B cell (primary cell): Measurements from ENCODE around the gene SNTB2. TPM values are rescaled to one million over a fixed set of nuclear protein-coding genes. Genes with fewer than 3 reads are reported as not detected.

Source experiments
- ATAC-seq: fragments of 200-7000 bp; cut with Tn5 transposase; one replicate; pipeline ENCODE4 v1.10.0; 2021; ENCODE audit warnings: low read depth, mild to moderate bottlenecking, moderate number of reproducible peaks, moderate library complexity
- CTCF ChIA-PET: fragments of 350-600 bp; sonication (Branson Sonifier 250); formaldehyde crosslinking; loops from one replicate; lab custom pipeline; 2021; ENCODE audit warnings: antibody characterized with exemption, inconsistent platforms; lab: Charles Lee
- POLR2A ChIA-PET: fragments of 350-600 bp; sonication (Branson Sonifier 250); formaldehyde crosslinking; loops from one replicate; lab custom pipeline; 2021; ENCODE audit warnings: antibody characterized with exemption; lab: Charles Lee
- DNase-seq: peaks from one replicate; pipeline ENCODE4 v3.0.0; 2013
- H2AFZ ChIP-seq: 2 replicates; pipeline ENCODE4 v1.6.1; 2012; ENCODE audit warnings: mild to moderate bottlenecking, low read depth, low read length; ENCODE audit not compliant: insufficient read depth, poor library complexity, severe bottlenecking
- H3K27ac ChIP-seq, 2 donors: 1 replicate in 1 of 2; 2 replicates in 1 of 2; pipeline ENCODE4 v1.5.1; 2012 to 2013; ENCODE audit warnings: low read length in 2 of 2, mild to moderate bottlenecking in 2 of 2, moderate library complexity in 1 of 2
- H3K27me3 ChIP-seq, 4 experiments: fragments of 200-600 bp in 1 of 4; sonication (generic) in 1 of 4; replicated peaks in 1 of 4; 1 replicate in 2 of 4; 2 replicates in 2 of 4; pipeline versions ENCODE4 v1.6.1 to v1.7.0; 2013 to 2016; ENCODE audit warnings: low read length in 3 of 4, mild to moderate bottlenecking in 2 of 4, mixed read lengths in 1 of 4, moderate library complexity in 1 of 4; ENCODE audit not compliant: insufficient read depth in 4 of 4, control insufficient read depth in 3 of 4; ENCODE audit errors: control extremely low read depth in 1 of 4
- H3K36me3 ChIP-seq, 2 experiments: replicated peaks in 1 of 2; 1 replicate in 1 of 2; 2 replicates in 1 of 2; pipeline versions ENCODE4 v1.6.1 to v1.7.1; 2013; ENCODE audit warnings: low read length in 1 of 2; ENCODE audit not compliant: insufficient read depth in 2 of 2, control insufficient read depth in 1 of 2; ENCODE audit errors: control extremely low read depth in 1 of 2, extremely low read depth in 1 of 2
- H3K4me1 ChIP-seq, 2 donors: fragments of 200-600 bp in 1 of 2; sonication (generic) in 1 of 2; 1 replicate in 1 of 2; 2 replicates in 1 of 2; pipeline versions ENCODE4 v1.5.1 to v1.6.1; 2013 to 2017; ENCODE audit warnings: low read length in 2 of 2; ENCODE audit not compliant: control insufficient read depth in 2 of 2, insufficient read depth in 2 of 2
- H3K4me2 ChIP-seq: replicated peaks from 2 replicates; pipeline ENCODE3; 2012; ENCODE audit warnings: mild to moderate bottlenecking, low read depth, low read length; ENCODE audit not compliant: poor library complexity, severe bottlenecking
- H3K4me3 ChIP-seq, 5 experiments: fragments of 200-600 bp in 1 of 5; sonication (generic) in 1 of 5; 1 replicate in 3 of 5; 2 replicates in 2 of 5; pipeline versions ENCODE4 v1.5.1 to v1.7.0; 2011 to 2016; ENCODE audit warnings: low read length in 4 of 5, mild to moderate bottlenecking in 4 of 5, low read depth in 2 of 5, control low read depth in 1 of 5, moderate library complexity in 1 of 5; ENCODE audit not compliant: insufficient read depth in 1 of 5; ENCODE audit errors: control extremely low read depth in 1 of 5, extremely low read depth in 1 of 5
- H3K79me2 ChIP-seq: fragments of 200-600 bp; sonication (generic); one replicate; pipeline ENCODE4 v1.6.0; 2016; ENCODE audit warnings: low read length; ENCODE audit not compliant: control insufficient read depth, insufficient read depth
- H3K9ac ChIP-seq: fragments of 200-600 bp; sonication (generic); 2 replicates; pipeline ENCODE4 v1.6.1; 2017; ENCODE audit warnings: mild to moderate bottlenecking, low read length, moderate library complexity
- H3K9me3 ChIP-seq, 3 donors: one replicate each; pipeline versions ENCODE4 v1.6.1 to v1.7.1; 2013; ENCODE audit warnings: low read length in 2 of 3; ENCODE audit not compliant: control insufficient read depth in 2 of 3, insufficient read depth in 1 of 3; ENCODE audit errors: control extremely low read depth in 1 of 3
- H4K20me1 ChIP-seq: 2 replicates; pipeline ENCODE4 v1.6.0; 2012; ENCODE audit warnings: mild to moderate bottlenecking, low read length; ENCODE audit not compliant: insufficient read depth, control insufficient read depth, poor library complexity, severe bottlenecking
- H3K27ac Mint-ChIP-seq: one replicate; pipeline ENCODE4 v1.8.0; 2021; ENCODE audit warnings: mixed read lengths
- H3K27me3 Mint-ChIP-seq: one replicate; pipeline ENCODE4 v1.8.0; 2021; ENCODE audit warnings: mixed read lengths
- H3K4me1 Mint-ChIP-seq: one replicate; pipeline ENCODE4 v1.8.0; 2021; ENCODE audit warnings: mixed read lengths
- H3K4me3 Mint-ChIP-seq: one replicate; pipeline ENCODE4 v1.8.0; 2021; ENCODE audit warnings: mixed read lengths
- H3K9me3 Mint-ChIP-seq: one replicate; pipeline ENCODE4 v1.8.0; 2022; ENCODE audit warnings: mixed read lengths; ENCODE audit not compliant: insufficient read depth
- CTCF ChIP-seq: fragments of 200-600 bp; IDR thresholded peaks from one replicate; pipeline ENCODE4 v1.8.0; 2022; ENCODE audit warnings: antibody characterized with exemption, mild to moderate bottlenecking
- EZH2 ChIP-seq: IDR thresholded peaks from 2 replicates; pipeline ENCODE4 v1.6.1; 2012; ENCODE audit warnings: borderline replicate concordance, low read depth, mild to moderate bottlenecking, moderate library complexity, low read length; ENCODE audit not compliant: insufficient read depth, poor library complexity, severe bottlenecking
- WGBS: methylation state at CpG from one replicate; pipeline ENCODE4 v1.1.5; 2013; ENCODE audit warnings: missing lambda C conversion rate; ENCODE audit not compliant: insufficient coverage; 5-methylcytosine and 5-hydroxymethylcytosine counted together
- intact Hi-C: fragments of 100-400 bp; cut with micrococcal nuclease; formaldehyde crosslinking; loops from one replicate; pipeline ENCODE4 v1.10.0; 2022
- polyA plus RNA-seq: library from polyadenylated mRNA; depleted of rRNA; stranded (reverse); fragments of >200 nt; gene quantifications from 2 replicates; pipeline ENCODE4 v1.2.3, GENCODE V29; 2012
- total RNA-seq, 2 donors: library from RNA; stranded (reverse); fragments of 120-200 nt in 1 of 2; gene quantifications; 1 replicate in 1 of 2; 2 replicates in 1 of 2; pipeline versions ENCODE4 v1.2.3 to v1.2.4, GENCODE V29; 2013 to 2022

Gene SNTB2
- total and polyA plus RNA-seq, 2 donors (not counting 1 experiment from before 2014, with no cell fraction given) = 3.8 to 16.2 TPM

GRCh38 chr16:69340095-69340644 lies 153.2 kb downstream of the SNTB2 start:
- Histone ChIP-seq H3K4me1 (peaks cover 17 to 27% of the 10 kb centered on the region in 2 donors), H3K9me3 (no peaks in the 10 kb centered on the region), H3K9ac (peak overlapping the region; percentile 96), H3K79me2 (peaks cover 44% of the 10 kb centered on the region), H3K27me3 (no peaks in the 10 kb centered on the region), H3K4me2 (peak overlapping the region; percentile 79), H4K20me1 (no peaks in the 10 kb centered on the region), H3K36me3 (peaks cover 1 to 26% of the 10 kb centered on the region in 2 experiments), H3K27ac (peak overlapping the region; percentile 55 to 87), H3K4me3 (peak overlapping the region; percentile 26 to 99 (median 68)), H2AFZ (peak overlapping the region; percentile 99)
- ChIA-PET CTCF (interaction anchor here (0.6 to 2.0 kb wide), 5 partner anchors 10 to 55 kb away, joined by 3 to 7 read pairs (median 5); partner anchors contain the start of gene PDF), POLR2A (interaction anchor here (0.6 to 1.9 kb wide), 3 partner anchors 10 to 45 kb away, joined by 3 to 11 read pairs (median 3); partner anchors contain the start of gene PDF)
- DNase-seq (no peak), ATAC-seq (no peak)
- Mint-ChIP-seq H3K9me3 (no peaks in the 10 kb centered on the region), H3K27ac (peak overlapping the region; percentile 98), H3K4me3 (peak overlapping the region; percentile 98), H3K27me3 (no peaks in the 10 kb centered on the region), H3K4me1 (peaks cover 41% of the 10 kb centered on the region)
- TF ChIP-seq CTCF (no peak), EZH2 (no peak)
- intact Hi-C loops = no loop called here
- WGBS = 8% methylated on average over 13 of the region's 16 CpGs

- no peak for ATAC-seq
- POLR2A ChIA-PET = no interaction called here
- WGBS = no CpG with 5 or more reads among the region's 5 CpGs
Observed at GRCh38 chr16:69344171-69344570, 157.2 kb downstream of the SNTB2 start.

More at GRCh38 chr16:69344171-69344570, 157.2 kb downstream of the SNTB2 start:
- no peak overlapping the region for H2AFZ ChIP-seq
- no peak overlapping the region for H3K27ac Mint-ChIP-seq
- no peak overlapping the region for H3K27ac ChIP-seq
- DNase-seq = no peak
- no peaks in the 10 kb centered on the region for H3K9me3 Mint-ChIP-seq
- H3K9ac ChIP-seq = no peak overlapping the region
- CTCF ChIA-PET = no interaction called here
- peaks cover 0 to 18% of the 10 kb centered on the region in 2 experiments for H3K36me3 ChIP-seq
- H3K4me3 Mint-ChIP-seq = no peak overlapping the region
- H3K4me1 Mint-ChIP-seq = peaks cover 28% of the 10 kb centered on the region
- H3K4me1 ChIP-seq = peaks cover 9% of the 10 kb centered on the region in 2 donors
- H3K27me3 ChIP-seq = no peaks in the 10 kb centered on the region
- no peak overlapping the region for H3K4me2 ChIP-seq
- H3K27me3 Mint-ChIP-seq = no peaks in the 10 kb centered on the region
- H4K20me1 ChIP-seq = no peaks in the 10 kb centered on the region
- TF ChIP-seq EZH2 (no peak), CTCF (no peak)
- H3K9me3 ChIP-seq = no peaks in the 10 kb centered on the region
- intact Hi-C loops = no loop called here
- H3K4me3 ChIP-seq = no peak overlapping the region
- peaks cover 19% of the 10 kb centered on the region for H3K79me2 ChIP-seq
